PC-3 (cell line): ENCODE results near the gene ST8SIA4.

Experiments
- CTCF ChIP-seq: fragments of 300-600 bp; sonication (generic); conservative IDR thresholded peaks from 2 replicates; pipeline ENCODE4 v1.5.1; 2017; ENCODE audit warnings: antibody characterized with exemption, low read depth, mild to moderate bottlenecking, low read length
- EZH2phosphoT487 ChIP-seq: fragments of 300-600 bp; sonication (generic); IDR thresholded peaks from 2 replicates; pipeline ENCODE4 v1.6.1; 2018; ENCODE audit warnings: mild to moderate bottlenecking, antibody characterized with exemption, low read length, borderline replicate concordance

DNA sequence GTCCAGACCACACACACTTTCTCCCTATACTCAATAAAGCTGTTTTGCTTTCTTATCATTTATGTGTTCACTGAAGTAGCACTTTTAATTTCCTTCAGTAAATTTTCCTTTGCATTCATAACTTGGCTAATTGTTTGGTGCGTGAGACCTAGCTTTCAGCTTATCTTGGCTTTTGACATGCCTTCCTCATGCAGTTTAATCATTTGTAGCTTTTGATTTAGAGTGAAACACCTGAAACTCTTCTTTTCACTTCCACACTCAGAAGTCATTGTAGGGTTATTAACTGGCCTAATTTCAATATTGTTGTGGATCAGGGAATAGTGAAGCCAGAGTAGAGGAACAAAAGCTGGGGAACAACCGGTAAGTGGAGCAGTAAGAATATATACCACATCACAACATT lies 114.7 kb downstream of the ST8SIA4 start:
- no peak for TF ChIP-seq CTCF
- no peak for TF ChIP-seq EZH2phosphoT487
